ENCODE measurements around the gene RRP9. TPM values are rescaled to one million over a fixed set of nuclear protein-coding genes. Genes with fewer than 3 reads are reported as not detected.

Gene RRP9
- total RNA-seq, 2 donors from 2014 or later, result 8.0 to 13.2 TPM

GRCh38 chr3:51941463-51941797 lies 274 bp downstream of the RRP9 start:
- H3K9me3 ChIP-seq, result no peaks in the 10 kb centered on the region
- peaks cover 0 to 5% of the 10 kb centered on the region in 2 donors for H3K36me3 ChIP-seq (replicated peaks in 1 of 2; ENCODE audit: insufficient read depth in 1 of 2, low read depth in 2 of 2)
- H3K4me1 ChIP-seq, result peaks cover 30% of the 10 kb centered on the region
- WGBS, 2 donors, result 0% methylated on average over 7 to 20 of the region's 20 CpGs
- H3K27ac ChIP-seq, result peak overlapping the region; percentile 11 to 85 (median 58)
- TF ChIP-seq POLR2A (IDR thresholded peaks at IDR 0.05) (peak in 1 of 3 donors; percentile 29), CTCF (IDR thresholded peaks at IDR 0.05) (no peak)
- DNase-seq (no peak), ATAC-seq (no peak)
- intact Hi-C loops (cut with DNase I), result loop anchor here (10.0 kb wide), 1 partner anchor 53 kb away; the partner anchor contains the start of gene RPL29
- peak overlapping the region; percentile 30 to 53 for H3K4me3 ChIP-seq
- H3K27me3 ChIP-seq, result no peaks in the 10 kb centered on the region

- H3K4me3 ChIP-seq, result peak overlapping the region; percentile 30 to 53
- no peak for TF ChIP-seq POLR2A (IDR thresholded peaks at IDR 0.05)
- no peak for TF ChIP-seq CTCF (IDR thresholded peaks at IDR 0.05)
- 35 to 38% methylated on average over 12 to 13 of the region's 13 CpGs for WGBS, 2 donors
- H3K4me1 ChIP-seq, result peaks cover 30% of the 10 kb centered on the region
- intact Hi-C loops (cut with DNase I), result loop anchor here (10.0 kb wide), 1 partner anchor 54 kb away; the partner anchor contains the start of gene RPL29
- peaks cover 5 to 7% of the 10 kb centered on the region in 2 donors for H3K36me3 ChIP-seq (replicated peaks in 1 of 2; ENCODE audit: insufficient read depth in 1 of 2, low read depth in 2 of 2)
- no peaks in the 10 kb centered on the region for H3K27me3 ChIP-seq
- no peak for ATAC-seq
- DNase-seq, result peak in 1 of 4 donors; percentile 10
- no peak overlapping the region for H3K27ac ChIP-seq
- no peaks in the 10 kb centered on the region for H3K9me3 ChIP-seq
Measured at GRCh38 chr3:51940648-51941462, 849 bp downstream of the RRP9 start.

- DNase-seq (no peak), ATAC-seq (no peak)
- 84 to 88% methylated on average over 9 of the region's 9 CpGs for WGBS, 2 donors
- H3K9me3 ChIP-seq, result no peaks in the 10 kb centered on the region
- intact Hi-C loops (cut with DNase I), result no loop called here
- H3K27me3 ChIP-seq, result no peaks in the 10 kb centered on the region
- peaks cover 30% of the 10 kb centered on the region for H3K4me1 ChIP-seq
- no peak for TF ChIP-seq CTCF (IDR thresholded peaks at IDR 0.05)
- TF ChIP-seq POLR2A (IDR thresholded peaks at IDR 0.05), result no peak
- no peak overlapping the region for H3K4me3 ChIP-seq
- peaks cover 9 to 22% of the 10 kb centered on the region in 2 donors for H3K36me3 ChIP-seq (replicated peaks in 1 of 2; ENCODE audit: insufficient read depth in 1 of 2, low read depth in 2 of 2)
- no peak overlapping the region for H3K27ac ChIP-seq
Measured at GRCh38 chr3:51938780-51939425, 2.8 kb downstream of the RRP9 start.

- no peak for TF ChIP-seq POLR2A (IDR thresholded peaks at IDR 0.05)
- no peak for TF ChIP-seq CTCF (IDR thresholded peaks at IDR 0.05)
- H3K36me3 ChIP-seq (replicated peaks in 1 of 2; ENCODE audit: insufficient read depth in 1 of 2, low read depth in 2 of 2), result peaks cover 9 to 24% of the 10 kb centered on the region in 2 donors
- DNase-seq (no peak), ATAC-seq (no peak)
- no peaks in the 10 kb centered on the region for H3K9me3 ChIP-seq
- no peak overlapping the region for H3K27ac ChIP-seq
- H3K4me3 ChIP-seq, result no peak overlapping the region
- 82 to 92% methylated on average over 9 to 13 of the region's 13 CpGs for WGBS, 2 donors
- intact Hi-C loops (cut with DNase I), result no loop called here
- H3K27me3 ChIP-seq, result no peaks in the 10 kb centered on the region
- peaks cover 25% of the 10 kb centered on the region for H3K4me1 ChIP-seq
Measured at GRCh38 chr3:51937611-51938450, 3.9 kb downstream of the RRP9 start.
